Caco-2 (cell line): ENCODE measurements around the gene SPRY1. TPM values are rescaled to one million over a fixed set of nuclear protein-coding genes. Genes with fewer than 3 reads are reported as not detected.

Source experiments
- BruUV-seq: library from RNA; stranded (reverse); fragments of 400-500 nt; replicated peaks from 2 replicates; lab custom pipeline; 2021; lab: Mats Ljungman, UMichigan
- CTCF ChIA-PET: fragments of 300-600 bp; sonication (Branson Sonifier 250); formaldehyde crosslinking; loops from one replicate; lab custom pipeline; 2022; ENCODE audit warnings: antibody characterized with exemption; lab: Charles Lee
- POLR2A ChIA-PET: fragments of 300-600 bp; sonication (Branson Sonifier 250); formaldehyde crosslinking; loops from one replicate; lab custom pipeline; 2022; ENCODE audit warnings: antibody characterized with exemption; lab: Charles Lee
- DNase-seq, 2 experiments: peaks; one replicate each; pipeline versions ENCODE4 v3.0.0 to v3.0.0-alpha.2; 2020 to 2022
- H3K27me3 ChIP-seq: replicated peaks from 2 replicates; pipeline ENCODE4 v1.6.0; 2011; ENCODE audit warnings: low read length; ENCODE audit not compliant: control insufficient read depth, insufficient read depth
- H3K36me3 ChIP-seq: 2 replicates; pipeline ENCODE4 v1.5.1; 2011; ENCODE audit warnings: low read length; ENCODE audit not compliant: control insufficient read depth, insufficient read depth
- H3K4me1 ChIP-seq: fragments of 250-450 bp; sonication (Bioruptor Pico); 2 replicates; pipeline ENCODE4 v1.5.1; 2020; ENCODE audit warnings: mild to moderate bottlenecking
- H3K4me3 ChIP-seq: 2 replicates; pipeline ENCODE4 v1.5.1; 2011; ENCODE audit warnings: low read depth, mild to moderate bottlenecking, control low read depth, low read length
- H3K9me3 ChIP-seq: fragments of 250-450 bp; sonication (Bioruptor Pico); 2 replicates; pipeline ENCODE4 v1.5.1; 2020; ENCODE audit warnings: mild to moderate bottlenecking, moderate library complexity
- H3K27ac Mint-ChIP-seq: one replicate; pipeline ENCODE4 v1.8.0; 2022; ENCODE audit warnings: mixed read lengths; ENCODE audit not compliant: unreplicated experiment
- H3K27me3 Mint-ChIP-seq: one replicate; pipeline ENCODE4 v1.8.0; 2022; ENCODE audit warnings: mixed read lengths; ENCODE audit not compliant: insufficient read depth, unreplicated experiment
- H3K36me3 Mint-ChIP-seq: one replicate; pipeline ENCODE4 v1.8.0; 2022; ENCODE audit warnings: mild to moderate bottlenecking, mixed read lengths; ENCODE audit not compliant: insufficient read depth, unreplicated experiment
- H3K4me1 Mint-ChIP-seq: one replicate; pipeline ENCODE4 v1.8.0; 2022; ENCODE audit warnings: low read depth, mixed read lengths; ENCODE audit not compliant: unreplicated experiment
- H3K4me3 Mint-ChIP-seq: one replicate; pipeline ENCODE4 v1.8.0; 2022; ENCODE audit warnings: mild to moderate bottlenecking, moderate library complexity, mixed read lengths; ENCODE audit not compliant: unreplicated experiment
- H3K9me3 Mint-ChIP-seq: one replicate; pipeline ENCODE4 v1.8.0; 2022; ENCODE audit warnings: mixed read lengths; ENCODE audit not compliant: unreplicated experiment
- CTCF ChIP-seq, 2 experiments: fragments of 200-600 bp in 1 of 2; IDR thresholded peaks; 1 replicate in 1 of 2; 2 replicates in 1 of 2; pipeline versions ENCODE4 v1.5.1 to v1.8.0; 2011 to 2022; ENCODE audit warnings: antibody characterized with exemption in 1 of 2, control low read depth in 1 of 2, inconsistent platforms in 1 of 2, low read depth in 1 of 2, low read length in 1 of 2, mild to moderate bottlenecking in 1 of 2, moderate library complexity in 1 of 2; ENCODE audit not compliant: insufficient read depth in 1 of 2, severe bottlenecking in 1 of 2, unreplicated experiment in 1 of 2
- intact Hi-C: fragments of 100-400 bp; cut with micrococcal nuclease; formaldehyde crosslinking; loops from one replicate; pipeline ENCODE4 v1.10.0; 2022; ENCODE audit not compliant: unreplicated experiment
- total RNA-seq: library from RNA; stranded (reverse); gene quantifications from 2 replicates; pipeline ENCODE4 v1.2.3, GENCODE V29; 2022

SPRY1 gene
- total RNA-seq, 1 experiment from 2014 or later: 23.2 TPM

GRCh38 chr4:123365412-123365811 lies 31.2 kb upstream of the SPRY1 start:
- Mint-ChIP-seq H3K9me3 (no peaks in the 10 kb centered on the region), H3K27ac (no peak overlapping the region), H3K4me1 (no peaks in the 10 kb centered on the region), H3K27me3 (no peaks in the 10 kb centered on the region), H3K4me3 (no peak overlapping the region), H3K36me3 (no peaks in the 10 kb centered on the region)
- BruUV-seq: no TSS peak
- H3K4me3 ChIP-seq: no peak overlapping the region
- H3K27me3 ChIP-seq: no peaks in the 10 kb centered on the region
- ChIA-PET CTCF (no interaction called here), POLR2A (no interaction called here)
- DNase-seq: no peak
- TF ChIP-seq CTCF (IDR thresholded peaks at IDR 0.05; ENCODE audit: insufficient read depth in 1 of 2, low read depth in 1 of 2, low read length in 1 of 2, severe bottlenecking in 1 of 2, unreplicated experiment in 1 of 2): no peak
- no peaks in the 10 kb centered on the region for H3K9me3 ChIP-seq
- no peaks in the 10 kb centered on the region for H3K36me3 ChIP-seq
- intact Hi-C loops: no loop called here
- no peaks in the 10 kb centered on the region for H3K4me1 ChIP-seq

GRCh38 chr4:123366144-123366748 lies 30.3 kb upstream of the SPRY1 start:
- H3K27me3 ChIP-seq: no peaks in the 10 kb centered on the region
- no peaks in the 10 kb centered on the region for H3K36me3 Mint-ChIP-seq
- no peak overlapping the region for H3K4me3 Mint-ChIP-seq
- no peak overlapping the region for H3K27ac Mint-ChIP-seq
- no peaks in the 10 kb centered on the region for H3K9me3 ChIP-seq
- H3K4me3 ChIP-seq: no peak overlapping the region
- ChIA-PET POLR2A (no interaction called here), CTCF (no interaction called here)
- H3K36me3 ChIP-seq: no peaks in the 10 kb centered on the region
- no peaks in the 10 kb centered on the region for H3K4me1 ChIP-seq
- no peak for DNase-seq
- intact Hi-C loops: no loop called here
- H3K27me3 Mint-ChIP-seq: no peaks in the 10 kb centered on the region
- no peaks in the 10 kb centered on the region for H3K9me3 Mint-ChIP-seq
- BruUV-seq: no TSS peak
- H3K4me1 Mint-ChIP-seq: no peaks in the 10 kb centered on the region
- no peak for TF ChIP-seq CTCF (IDR thresholded peaks at IDR 0.05; ENCODE audit: insufficient read depth in 1 of 2, low read depth in 1 of 2, low read length in 1 of 2, severe bottlenecking in 1 of 2, unreplicated experiment in 1 of 2)

- H3K4me3 Mint-ChIP-seq: no peak overlapping the region
- Histone ChIP-seq H3K36me3 (no peaks in the 10 kb centered on the region), H3K27me3 (no peaks in the 10 kb centered on the region), H3K9me3 (no peaks in the 10 kb centered on the region), H3K4me3 (no peak overlapping the region), H3K4me1 (no peaks in the 10 kb centered on the region)
- intact Hi-C loops: no loop called here
- ChIA-PET CTCF (no interaction called here), POLR2A (no interaction called here)
- DNase-seq: no peak
- H3K4me1 Mint-ChIP-seq: peaks cover 7% of the 10 kb centered on the region
- TF ChIP-seq CTCF (IDR thresholded peaks at IDR 0.05; ENCODE audit: insufficient read depth in 1 of 2, low read depth in 1 of 2, low read length in 1 of 2, severe bottlenecking in 1 of 2, unreplicated experiment in 1 of 2): no peak
- no TSS peak for BruUV-seq
- H3K9me3 Mint-ChIP-seq: no peaks in the 10 kb centered on the region
- no peak overlapping the region for H3K27ac Mint-ChIP-seq
- H3K27me3 Mint-ChIP-seq: no peaks in the 10 kb centered on the region
- no peaks in the 10 kb centered on the region for H3K36me3 Mint-ChIP-seq
Measured at GRCh38 chr4:123378794-123379193, 17.8 kb upstream of the SPRY1 start.
